ENCODE data around the gene NEMP2.

DNA sequence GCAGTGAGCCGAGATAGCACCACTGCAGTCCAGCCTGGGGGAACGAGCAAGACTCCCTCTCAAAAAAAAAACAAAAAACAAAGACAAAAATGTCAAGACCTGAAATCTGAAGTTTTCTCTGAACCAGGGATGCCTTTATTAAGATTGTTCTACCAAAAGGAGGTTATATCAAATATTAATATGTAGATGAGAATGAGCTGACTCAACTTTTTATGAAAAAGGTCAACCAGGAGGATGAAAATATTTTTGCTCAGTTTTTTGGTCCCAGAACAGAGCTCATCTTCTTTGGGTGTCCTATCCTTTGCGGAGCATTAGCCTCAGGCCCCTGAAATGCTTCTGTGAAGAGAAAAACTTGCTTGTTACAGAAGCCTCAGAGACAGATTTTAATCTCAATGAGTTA is 44.0 kb downstream of the NEMP2 start:
- TF ChIP-seq, protein P1, sequence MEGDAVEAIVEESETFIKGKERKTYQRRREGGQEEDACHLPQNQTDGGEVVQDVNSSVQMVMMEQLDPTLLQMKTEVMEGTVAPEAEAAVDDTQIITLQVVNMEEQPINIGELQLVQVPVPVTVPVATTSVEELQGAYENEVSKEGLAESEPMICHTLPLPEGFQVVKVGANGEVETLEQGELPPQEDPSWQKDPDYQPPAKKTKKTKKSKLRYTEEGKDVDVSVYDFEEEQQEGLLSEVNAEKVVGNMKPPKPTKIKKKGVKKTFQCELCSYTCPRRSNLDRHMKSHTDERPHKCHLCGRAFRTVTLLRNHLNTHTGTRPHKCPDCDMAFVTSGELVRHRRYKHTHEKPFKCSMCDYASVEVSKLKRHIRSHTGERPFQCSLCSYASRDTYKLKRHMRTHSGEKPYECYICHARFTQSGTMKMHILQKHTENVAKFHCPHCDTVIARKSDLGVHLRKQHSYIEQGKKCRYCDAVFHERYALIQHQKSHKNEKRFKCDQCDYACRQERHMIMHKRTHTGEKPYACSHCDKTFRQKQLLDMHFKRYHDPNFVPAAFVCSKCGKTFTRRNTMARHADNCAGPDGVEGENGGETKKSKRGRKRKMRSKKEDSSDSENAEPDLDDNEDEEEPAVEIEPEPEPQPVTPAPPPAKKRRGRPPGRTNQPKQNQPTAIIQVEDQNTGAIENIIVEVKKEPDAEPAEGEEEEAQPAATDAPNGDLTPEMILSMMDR (IDR thresholded peaks at IDR 0.05; ENCODE audit: low read depth, low read length, missing input control) = no peak
- no peak for TF ChIP-seq JUND (IDR thresholded peaks at IDR 0.05)
- TF ChIP-seq, protein P2, sequence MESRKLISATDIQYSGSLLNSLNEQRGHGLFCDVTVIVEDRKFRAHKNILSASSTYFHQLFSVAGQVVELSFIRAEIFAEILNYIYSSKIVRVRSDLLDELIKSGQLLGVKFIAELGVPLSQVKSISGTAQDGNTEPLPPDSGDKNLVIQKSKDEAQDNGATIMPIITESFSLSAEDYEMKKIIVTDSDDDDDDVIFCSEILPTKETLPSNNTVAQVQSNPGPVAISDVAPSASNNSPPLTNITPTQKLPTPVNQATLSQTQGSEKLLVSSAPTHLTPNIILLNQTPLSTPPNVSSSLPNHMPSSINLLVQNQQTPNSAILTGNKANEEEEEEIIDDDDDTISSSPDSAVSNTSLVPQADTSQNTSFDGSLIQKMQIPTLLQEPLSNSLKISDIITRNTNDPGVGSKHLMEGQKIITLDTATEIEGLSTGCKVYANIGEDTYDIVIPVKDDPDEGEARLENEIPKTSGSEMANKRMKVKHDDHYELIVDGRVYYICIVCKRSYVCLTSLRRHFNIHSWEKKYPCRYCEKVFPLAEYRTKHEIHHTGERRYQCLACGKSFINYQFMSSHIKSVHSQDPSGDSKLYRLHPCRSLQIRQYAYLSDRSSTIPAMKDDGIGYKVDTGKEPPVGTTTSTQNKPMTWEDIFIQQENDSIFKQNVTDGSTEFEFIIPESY (IDR thresholded peaks at IDR 0.05) = no peak
- TF ChIP-seq, protein P3, sequence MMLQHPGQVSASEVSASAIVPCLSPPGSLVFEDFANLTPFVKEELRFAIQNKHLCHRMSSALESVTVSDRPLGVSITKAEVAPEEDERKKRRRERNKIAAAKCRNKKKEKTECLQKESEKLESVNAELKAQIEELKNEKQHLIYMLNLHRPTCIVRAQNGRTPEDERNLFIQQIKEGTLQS (IDR thresholded peaks at IDR 0.05) = no peak
- no peak for TF ChIP-seq RAD21 (IDR thresholded peaks at IDR 0.05)
- TF ChIP-seq, protein P4, sequence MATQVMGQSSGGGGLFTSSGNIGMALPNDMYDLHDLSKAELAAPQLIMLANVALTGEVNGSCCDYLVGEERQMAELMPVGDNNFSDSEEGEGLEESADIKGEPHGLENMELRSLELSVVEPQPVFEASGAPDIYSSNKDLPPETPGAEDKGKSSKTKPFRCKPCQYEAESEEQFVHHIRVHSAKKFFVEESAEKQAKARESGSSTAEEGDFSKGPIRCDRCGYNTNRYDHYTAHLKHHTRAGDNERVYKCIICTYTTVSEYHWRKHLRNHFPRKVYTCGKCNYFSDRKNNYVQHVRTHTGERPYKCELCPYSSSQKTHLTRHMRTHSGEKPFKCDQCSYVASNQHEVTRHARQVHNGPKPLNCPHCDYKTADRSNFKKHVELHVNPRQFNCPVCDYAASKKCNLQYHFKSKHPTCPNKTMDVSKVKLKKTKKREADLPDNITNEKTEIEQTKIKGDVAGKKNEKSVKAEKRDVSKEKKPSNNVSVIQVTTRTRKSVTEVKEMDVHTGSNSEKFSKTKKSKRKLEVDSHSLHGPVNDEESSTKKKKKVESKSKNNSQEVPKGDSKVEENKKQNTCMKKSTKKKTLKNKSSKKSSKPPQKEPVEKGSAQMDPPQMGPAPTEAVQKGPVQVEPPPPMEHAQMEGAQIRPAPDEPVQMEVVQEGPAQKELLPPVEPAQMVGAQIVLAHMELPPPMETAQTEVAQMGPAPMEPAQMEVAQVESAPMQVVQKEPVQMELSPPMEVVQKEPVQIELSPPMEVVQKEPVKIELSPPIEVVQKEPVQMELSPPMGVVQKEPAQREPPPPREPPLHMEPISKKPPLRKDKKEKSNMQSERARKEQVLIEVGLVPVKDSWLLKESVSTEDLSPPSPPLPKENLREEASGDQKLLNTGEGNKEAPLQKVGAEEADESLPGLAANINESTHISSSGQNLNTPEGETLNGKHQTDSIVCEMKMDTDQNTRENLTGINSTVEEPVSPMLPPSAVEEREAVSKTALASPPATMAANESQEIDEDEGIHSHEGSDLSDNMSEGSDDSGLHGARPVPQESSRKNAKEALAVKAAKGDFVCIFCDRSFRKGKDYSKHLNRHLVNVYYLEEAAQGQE (IDR thresholded peaks at IDR 0.05) = no peak
- no peak for TF ChIP-seq NR2F2 (IDR thresholded peaks at IDR 0.05)
- TF ChIP-seq, protein P5, sequence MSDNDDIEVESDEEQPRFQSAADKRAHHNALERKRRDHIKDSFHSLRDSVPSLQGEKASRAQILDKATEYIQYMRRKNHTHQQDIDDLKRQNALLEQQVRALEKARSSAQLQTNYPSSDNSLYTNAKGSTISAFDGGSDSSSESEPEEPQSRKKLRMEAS (IDR thresholded peaks at IDR 0.05) = no peak
- no peak for TF ChIP-seq HNF4G (IDR thresholded peaks at IDR 0.05)
- TF ChIP-seq GABPA (IDR thresholded peaks at IDR 0.05 in 1 of 2, conservative IDR thresholded peaks at IDR 0.05 in 1 of 2) = no peak
- TF ChIP-seq EGR1 (IDR thresholded peaks at IDR 0.05; ENCODE audit: low read depth in 2 of 2) = no peak
- TF ChIP-seq FOXA2 (IDR thresholded peaks at IDR 0.05) = no peak
- TF ChIP-seq RXRA (IDR thresholded peaks at IDR 0.05) = no peak
- no peak for TF ChIP-seq YY1 (IDR thresholded peaks at IDR 0.05)
